DMS114 treated with DMSO at 0.1 percent for 48 hours (cell line): ENCODE data around the gene BEST1.

Experiments used
- DNase-seq: peaks from one replicate; lab custom pipeline; 2025; ENCODE audit not compliant: unreplicated experiment; lab: John Stamatoyannopoulos, UW

Gene BEST1

GRCh38 chr11:61914471-61915171 is 35.5 kb upstream of the BEST1 start:
- DNase-seq = no peak

DNA sequence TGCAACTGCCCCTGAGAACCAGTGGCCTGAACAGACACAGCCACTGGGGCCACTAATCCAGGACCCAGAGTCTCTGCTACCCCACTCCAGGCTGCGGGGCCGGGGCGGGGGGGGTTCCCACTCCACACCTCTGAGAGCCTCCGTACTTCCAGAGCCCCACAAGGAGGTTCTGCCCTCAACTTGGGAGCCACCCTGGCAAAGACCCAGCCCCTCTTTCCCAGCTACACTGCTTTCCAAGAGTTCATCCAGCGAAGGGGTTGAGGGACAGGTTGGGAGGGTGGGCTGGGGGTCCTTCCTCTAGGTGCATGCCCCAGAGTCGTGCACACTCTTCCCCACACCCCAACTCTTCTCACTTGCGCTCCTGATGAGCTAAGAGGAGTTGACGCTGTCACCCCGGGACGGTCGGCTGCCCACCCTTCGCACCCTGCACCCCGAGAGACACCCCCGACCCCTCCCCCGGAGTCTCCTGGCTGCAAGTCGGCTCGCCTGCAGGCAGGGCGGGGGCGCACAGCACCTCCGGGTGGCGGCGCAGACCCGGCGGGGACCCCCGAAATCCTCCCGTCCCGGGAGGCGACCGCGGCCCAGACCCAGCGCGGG is 33.3 kb upstream of the BEST1 start:
- no peak for DNase-seq

DNA sequence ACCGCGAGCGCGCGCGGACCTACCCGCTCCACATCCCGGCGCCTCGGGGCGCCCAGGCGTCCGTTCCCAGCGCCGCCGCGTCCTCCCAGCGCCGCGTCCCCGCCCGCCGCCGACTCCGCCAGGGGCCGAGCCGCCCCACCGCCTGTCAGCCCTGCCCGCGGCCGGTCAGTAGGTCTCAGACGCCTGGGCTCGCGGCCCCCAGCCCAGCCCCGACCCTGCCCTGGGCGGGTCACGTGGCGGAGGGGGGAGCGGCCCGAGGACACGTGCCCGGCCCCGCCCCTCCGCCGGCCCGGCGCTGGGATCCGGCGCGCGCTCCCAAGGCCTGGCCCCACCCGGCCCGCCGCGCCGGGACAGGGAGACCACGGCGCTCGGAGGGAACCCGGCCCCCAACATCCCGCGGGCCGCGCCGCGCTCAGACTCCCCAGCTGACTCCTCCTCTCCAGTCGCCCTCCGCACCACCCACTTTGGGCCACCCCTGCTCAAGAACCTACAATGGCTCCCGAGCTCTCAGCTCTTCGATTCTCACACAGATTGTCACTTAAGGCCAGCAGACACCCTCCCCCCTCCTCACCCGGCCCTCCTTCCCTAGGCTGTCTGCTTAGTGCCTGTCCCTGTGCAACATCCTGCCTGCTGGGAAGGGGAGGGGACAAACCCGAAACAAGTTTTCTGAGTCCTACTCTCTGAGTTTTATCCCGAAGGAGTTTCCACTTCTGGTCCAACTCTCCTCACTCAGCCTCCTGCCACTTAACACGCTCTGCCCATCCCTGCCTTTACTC is 32.6 kb upstream of the BEST1 start, which contains the start of gene RAB3IL1:
Gene RAB3IL1, minus strand, starts transcription at position 233 of the 776 bp plus-strand sequence. Its CDS starts 199 bp downstream, at position 34.
- DNase-seq = no peak

DNA sequence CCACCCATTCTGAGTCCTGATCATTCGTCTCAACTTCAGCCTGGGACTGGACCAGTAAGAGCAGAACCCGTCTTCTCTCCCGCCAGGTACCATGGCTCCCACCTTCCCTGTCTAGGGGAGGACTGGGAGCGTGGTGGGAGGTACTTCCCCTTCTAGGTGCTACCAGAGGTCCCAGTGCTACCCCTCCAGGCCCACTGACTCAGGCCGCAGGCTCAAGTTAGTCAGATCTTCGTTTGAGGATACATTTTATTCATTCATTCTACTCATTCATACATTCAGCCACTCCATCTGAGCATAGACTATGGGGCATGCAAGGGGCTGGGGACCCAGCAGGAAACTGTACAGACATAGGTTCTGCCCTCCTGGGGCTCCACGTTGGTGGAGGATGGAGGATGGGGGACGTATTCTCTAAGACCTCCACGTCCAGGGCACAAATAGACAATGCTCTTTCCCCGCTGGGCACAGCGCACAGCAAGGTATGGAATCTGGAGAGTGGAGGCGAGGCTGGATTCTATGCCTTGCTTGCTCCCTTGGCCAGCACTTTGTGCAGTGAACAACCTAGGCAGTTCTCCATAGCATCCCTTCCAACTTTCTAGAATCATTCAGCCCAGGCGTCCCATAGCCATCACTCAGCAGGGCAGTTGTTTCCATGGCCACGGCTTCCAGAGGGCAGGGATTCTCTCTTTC is 31.8 kb upstream of the BEST1 start:
- no peak for DNase-seq

DNA sequence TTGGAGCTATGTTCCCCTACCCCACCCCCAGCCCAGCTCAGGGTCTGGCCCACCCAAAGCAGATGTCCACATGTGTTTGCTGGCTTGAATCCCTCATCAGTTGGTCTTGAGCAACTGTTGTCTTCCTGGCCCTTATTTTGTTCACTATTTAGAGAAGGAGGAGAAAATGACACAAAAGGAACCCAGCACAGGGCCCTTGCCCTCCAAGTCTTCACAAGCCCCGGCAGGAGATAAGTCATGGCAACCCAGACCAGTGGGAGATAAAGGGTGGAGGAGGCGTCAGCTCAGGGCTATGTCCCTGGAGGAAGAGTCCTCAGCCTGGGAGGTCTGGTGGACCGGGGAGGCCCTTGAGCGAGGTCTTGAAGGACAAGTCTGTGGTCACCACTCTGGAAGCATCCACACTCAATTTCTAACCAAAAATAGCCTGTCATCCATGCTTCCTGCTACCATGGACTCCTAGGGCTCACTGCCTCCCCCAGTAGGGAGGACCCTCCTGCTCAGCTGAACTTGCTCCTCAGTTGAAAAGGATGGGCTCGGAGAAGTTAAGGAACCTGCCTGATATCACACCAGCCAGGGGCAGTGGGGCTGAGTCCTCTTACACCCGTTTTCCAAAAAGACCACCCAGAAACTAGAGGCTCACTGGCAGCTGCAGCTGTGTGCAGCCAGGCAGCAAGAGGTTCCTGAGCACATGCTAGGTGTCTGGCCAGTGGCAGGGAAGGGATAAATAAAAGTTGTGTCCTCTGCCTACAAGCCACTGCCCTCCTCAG is 31.0 kb upstream of the BEST1 start:
- no peak for DNase-seq

- no peak for DNase-seq
These were observed 30.2 kb upstream of the BEST1 start for GRCh38 chr11:61919705-61920631.

- DNase-seq = no peak
These were observed 28.7 kb upstream of the BEST1 start for GRCh38 chr11:61921446-61921845.

DNA sequence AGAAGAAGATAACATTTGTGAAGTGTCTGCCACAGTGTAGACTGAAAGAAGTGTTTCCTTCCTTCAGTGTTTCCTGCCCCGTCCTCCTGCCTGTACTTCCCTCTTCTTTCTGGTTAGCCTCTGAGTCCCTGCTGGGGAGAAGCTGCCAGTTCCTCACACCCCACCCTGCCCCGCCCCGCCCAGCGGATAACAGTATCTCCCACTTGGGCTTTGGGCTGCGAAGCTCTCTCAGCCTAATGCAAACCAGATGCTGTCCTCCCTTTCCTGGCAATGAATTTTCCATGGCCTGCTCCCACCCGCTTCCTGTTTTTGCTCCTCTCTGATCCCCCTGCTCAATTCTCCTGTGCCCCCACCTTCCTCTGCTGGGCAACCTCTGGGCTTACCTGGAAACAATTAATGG is 27.6 kb upstream of the BEST1 start:
- no peak for DNase-seq

DNA sequence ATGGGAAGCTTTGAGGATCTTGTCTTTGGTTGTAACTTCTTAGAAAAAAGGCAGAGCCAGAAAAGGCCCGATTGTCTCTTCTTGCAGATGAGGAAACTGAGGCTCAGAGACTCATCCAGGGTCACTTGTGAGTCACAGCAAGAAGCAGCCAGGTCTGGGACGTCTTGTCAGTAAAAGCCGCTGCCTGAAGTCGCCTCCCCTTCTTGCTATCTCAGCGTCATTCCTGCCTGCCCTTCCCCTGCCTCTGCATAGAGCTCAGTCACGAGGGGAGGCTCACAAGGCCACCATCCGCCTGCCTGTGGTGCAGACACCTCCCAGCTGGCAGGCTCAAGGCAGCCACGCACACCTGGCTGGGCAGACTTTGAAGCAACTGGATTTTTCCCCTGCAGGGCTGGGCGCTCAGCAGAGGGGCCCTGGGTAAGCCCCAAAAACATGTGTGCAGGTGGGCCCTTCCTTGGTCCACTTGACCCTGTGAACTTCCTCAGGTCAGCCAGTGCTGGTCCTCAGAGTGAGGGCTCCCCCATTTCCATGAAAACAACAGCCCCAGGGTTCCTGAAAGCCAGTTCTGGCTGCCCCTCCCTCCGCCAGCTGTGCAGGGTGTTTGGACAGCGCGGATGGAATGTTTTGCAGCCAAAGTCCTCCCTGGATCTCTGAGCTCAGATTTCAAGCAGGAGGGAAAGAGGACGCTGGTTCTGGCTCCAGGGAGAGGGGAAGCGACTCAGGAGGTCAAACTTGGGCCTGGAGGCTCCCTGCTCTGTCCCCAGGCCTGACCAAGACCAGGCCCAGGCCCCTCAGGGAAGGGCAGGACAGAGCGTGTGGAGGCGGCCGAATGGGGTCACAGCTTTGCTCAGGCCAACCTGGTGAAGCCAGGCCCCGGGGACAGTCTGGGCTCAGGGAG is 26.7 kb upstream of the BEST1 start:
- no peak for DNase-seq

GRCh38 chr11:61924064-61924455 is 26.1 kb upstream of the BEST1 start:
- DNase-seq = no peak

GRCh38 chr11:61925736-61926135 is 24.4 kb upstream of the BEST1 start:
- no peak for DNase-seq

DNA sequence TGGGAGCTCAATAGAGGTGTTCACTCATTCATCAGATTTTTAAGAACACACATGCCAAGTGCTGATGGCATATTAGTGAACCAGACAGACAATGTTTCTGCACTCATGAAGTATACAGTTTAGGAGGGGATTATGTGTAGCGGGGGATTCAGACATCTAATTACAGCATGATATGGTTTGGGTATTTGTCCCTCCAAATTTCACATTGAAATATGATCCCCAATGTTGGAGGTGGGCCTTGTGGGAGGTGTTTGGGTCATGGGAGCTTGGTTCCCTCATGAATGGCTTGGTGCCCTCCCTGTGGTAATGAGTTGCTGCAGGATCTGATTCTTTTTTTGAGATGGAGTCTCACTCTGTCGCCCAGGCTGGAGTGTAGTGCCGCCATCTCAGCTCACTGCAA is 23.9 kb upstream of the BEST1 start:
- no peak for DNase-seq

DNA sequence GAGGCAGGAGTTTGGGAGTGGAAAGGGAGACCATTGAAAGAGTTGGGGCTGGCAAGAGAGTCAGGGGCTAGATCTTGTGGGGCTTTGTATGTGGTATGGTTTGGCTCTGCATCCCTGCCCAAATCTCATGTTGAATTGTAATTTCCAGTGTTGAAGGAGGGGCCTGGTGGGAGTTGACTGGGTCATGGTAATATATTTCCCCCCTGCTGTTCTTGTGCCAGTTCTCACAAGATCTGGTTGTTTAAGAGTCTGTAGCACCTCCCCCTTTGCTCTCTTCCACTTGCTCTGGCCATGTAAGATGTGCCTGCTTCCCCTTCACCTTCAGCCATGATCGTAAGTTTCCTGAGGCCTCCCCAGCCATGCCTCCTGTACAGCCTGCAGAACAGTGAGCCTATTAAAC is 22.6 kb upstream of the BEST1 start:
- DNase-seq = no peak

DNA sequence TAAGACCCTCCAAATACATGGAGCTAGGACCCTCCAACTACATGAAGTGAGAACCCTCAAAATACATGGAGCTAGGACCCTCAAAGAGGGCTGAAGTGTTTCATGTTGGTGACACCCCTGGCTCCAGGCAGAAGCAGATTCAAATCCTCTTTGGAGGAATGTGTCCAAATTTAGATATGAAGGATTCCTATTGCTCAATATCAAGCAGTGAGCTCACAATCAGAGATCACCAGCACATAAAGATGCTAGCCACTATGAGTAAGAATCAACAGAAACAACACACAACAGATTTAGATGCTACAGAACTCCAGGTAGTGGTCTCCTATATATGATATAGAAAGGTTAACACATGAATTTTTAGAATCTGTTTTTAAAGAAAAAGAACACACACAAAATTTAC is 21.5 kb upstream of the BEST1 start:
- no peak for DNase-seq

DNA sequence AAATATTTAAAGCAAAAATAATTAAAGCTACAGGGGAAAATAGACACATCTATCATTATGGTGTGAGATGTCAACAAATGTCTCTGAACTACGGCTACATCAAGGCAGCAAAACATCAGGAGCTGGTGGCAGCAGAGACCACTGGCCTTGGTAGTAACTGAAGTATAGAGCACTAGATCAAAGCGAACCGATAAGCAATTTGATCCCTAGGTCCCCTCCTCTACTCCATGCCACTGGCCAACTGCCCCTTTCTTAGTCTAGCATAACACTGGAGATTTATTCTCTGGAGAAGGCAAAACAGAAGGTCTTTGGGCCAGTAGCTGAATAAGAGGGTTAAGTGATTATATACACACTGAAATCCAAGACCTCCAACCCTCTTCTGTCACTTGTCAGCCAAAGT is 19.2 kb upstream of the BEST1 start:
- no peak for DNase-seq

GRCh38 chr11:61935861-61936260 is 14.3 kb upstream of the BEST1 start:
- no peak for DNase-seq

GRCh38 chr11:61940466-61940865 is 9.7 kb upstream of the BEST1 start:
- DNase-seq = no peak

- DNase-seq = no peak
These were observed 5.0 kb upstream of the BEST1 start for GRCh38 chr11:61945191-61945590.

DNA sequence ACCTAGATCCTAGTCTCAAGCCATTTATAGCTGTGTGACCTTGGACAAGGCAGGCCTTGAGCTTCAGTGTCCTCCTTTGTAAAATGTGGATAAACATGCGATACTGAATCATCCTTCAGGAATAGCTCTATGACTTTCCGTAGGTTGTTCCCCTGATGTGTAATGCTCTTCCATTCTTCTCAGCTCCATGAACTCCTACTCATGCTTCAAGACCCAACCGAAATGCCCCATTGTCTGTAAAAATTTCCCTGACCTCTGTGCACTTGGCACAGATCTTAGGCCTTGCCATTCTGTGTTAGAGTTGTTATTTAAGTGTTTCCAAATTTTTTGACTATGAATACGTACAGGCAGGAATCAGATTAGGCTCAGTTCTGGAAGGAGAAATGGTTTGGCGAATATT is 3.3 kb upstream of the BEST1 start:
- no peak for DNase-seq
